HG03521 (cell line): ENCODE data around the gene PPP2R5D.

ENCODE experiments used
- ATAC-seq: cut with Tn5 transposase; IDR thresholded peaks from one replicate; pipeline ENCODE4 v1.9.1; 2021; ENCODE audit warnings: mild to moderate bottlenecking, moderate library complexity; ENCODE audit not compliant: unreplicated experiment

The PPP2R5D gene

DNA sequence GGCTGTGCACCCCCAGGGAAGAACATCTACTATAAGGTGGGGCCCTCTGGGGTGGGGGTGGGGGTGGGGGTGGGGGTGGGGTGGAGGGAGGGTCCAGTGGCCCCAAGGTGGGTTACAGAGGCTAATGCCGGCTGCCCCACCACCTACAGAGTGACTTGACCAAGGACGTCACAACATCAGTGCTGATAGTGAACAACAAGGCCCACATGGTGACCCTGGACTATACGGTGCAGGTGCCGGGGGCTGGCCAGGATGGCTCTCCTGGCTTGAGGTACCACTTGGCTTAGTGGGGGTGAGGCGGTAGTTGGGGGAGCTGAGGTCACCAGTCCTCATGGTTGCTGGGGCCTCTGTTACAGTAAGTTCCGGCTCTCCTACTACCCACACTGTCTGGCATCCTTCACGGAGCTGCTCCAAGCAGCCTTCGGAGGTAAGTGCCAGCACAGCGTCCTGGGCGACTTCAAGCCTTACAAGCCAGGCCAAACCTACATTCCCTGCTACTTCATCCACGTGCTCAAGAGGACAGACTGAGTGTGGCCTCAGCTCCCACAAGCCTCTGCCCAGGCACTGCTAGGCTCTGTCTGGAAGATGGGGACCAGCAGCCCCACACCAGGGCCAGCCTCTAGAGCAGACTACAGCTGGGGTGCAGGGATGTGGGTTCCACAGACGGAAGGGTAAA is 21.1 kb upstream of the PPP2R5D start:
- no peak for ATAC-seq

- no peak for ATAC-seq
Observed at GRCh38 chr6:42963855-42964605, 20.3 kb upstream of the PPP2R5D start.

- no peak for ATAC-seq
Observed at GRCh38 chr6:42966571-42966970, 17.8 kb upstream of the PPP2R5D start.

DNA sequence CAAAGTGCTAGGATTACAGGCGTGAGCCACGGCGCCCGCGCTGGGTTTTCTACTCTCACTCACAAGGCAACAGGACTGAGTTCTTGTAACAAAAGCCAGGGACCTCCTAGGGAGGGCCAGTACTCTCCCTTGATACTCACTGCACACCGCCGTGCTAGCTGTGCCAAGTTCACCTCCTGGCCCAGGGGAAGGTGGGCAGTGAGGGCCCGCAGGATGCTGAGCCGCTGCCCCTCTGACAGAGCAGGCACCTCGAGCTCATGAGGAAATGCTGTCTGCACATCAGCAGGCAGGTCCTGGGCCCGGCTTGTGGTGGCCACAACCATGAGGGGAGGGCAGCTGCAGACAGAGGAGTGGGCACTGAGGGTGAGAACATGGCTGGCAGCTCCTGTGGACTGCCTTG is 17.1 kb upstream of the PPP2R5D start:
- ATAC-seq = no peak

GRCh38 chr6:42968126-42968701 is 16.2 kb upstream of the PPP2R5D start:
- no peak for ATAC-seq

- ATAC-seq = no peak
Observed at GRCh38 chr6:42968783-42969182, 15.6 kb upstream of the PPP2R5D start.

GRCh38 chr6:42969431-42969830 is 14.9 kb upstream of the PPP2R5D start:
- no peak for ATAC-seq

- ATAC-seq = no peak
Observed at GRCh38 chr6:42969934-42970333, 14.4 kb upstream of the PPP2R5D start.

DNA sequence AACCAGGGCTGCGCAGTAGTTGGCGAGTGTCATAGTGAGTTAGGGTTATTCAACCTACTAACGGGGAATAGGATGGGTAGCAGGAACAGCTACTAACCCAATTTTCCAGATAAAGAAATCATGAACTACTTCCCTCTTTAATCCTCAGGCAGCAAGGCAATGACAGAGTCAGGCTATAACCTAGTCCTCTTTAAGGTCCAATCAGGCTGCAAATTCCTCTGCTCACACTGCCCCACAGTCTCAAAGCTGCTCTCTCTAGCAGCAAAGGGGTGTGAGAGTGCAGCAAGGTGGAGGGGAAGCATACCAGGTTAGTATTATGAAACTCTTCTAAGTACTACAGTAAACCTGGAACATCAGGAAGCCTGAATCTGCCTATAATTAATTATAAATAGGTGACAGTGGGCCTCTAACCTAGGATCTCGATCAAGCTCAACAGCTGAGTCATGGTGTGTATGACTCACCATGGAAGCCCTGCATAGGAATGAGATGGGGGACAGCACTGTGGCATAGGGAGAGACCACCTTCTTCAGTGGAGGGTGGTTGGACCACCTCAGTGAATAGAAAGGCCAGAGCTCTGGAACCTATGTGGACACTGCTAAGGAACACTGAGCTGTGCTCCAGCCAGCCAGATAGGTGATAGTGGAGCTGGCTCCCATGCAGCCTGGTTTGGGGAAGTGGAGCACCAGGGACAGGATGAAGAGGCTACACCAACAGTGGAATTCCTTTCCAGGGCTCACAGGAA is 13.3 kb upstream of the PPP2R5D start:
- ATAC-seq = no peak

DNA sequence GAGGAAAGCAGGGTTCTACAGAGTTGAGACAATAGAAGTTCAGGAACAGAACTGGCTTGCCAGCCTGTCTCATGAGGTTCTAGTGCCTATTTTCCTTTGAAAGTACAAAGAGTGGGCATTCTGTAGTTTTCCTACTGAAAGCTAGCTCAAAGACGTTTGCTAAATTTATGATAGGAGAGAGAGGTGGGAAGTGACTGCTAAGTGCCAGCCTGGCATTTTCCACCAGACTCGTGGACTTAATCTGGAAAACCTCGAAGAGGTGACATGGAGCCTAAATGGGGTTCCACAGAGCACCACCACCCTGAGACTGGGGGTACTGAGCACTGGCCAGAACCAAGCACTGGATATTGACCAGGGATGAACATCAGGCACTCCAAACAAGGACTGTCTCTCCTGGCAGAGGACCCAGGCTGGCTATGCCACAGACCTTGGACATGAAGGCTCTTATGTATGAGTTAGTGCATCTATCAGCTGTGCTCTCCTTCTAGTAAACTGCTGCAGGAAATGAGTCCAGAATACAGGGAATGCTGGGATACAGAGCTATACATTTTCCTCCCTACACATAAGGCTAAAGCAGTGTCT is 12.5 kb upstream of the PPP2R5D start:
- no peak for ATAC-seq

DNA sequence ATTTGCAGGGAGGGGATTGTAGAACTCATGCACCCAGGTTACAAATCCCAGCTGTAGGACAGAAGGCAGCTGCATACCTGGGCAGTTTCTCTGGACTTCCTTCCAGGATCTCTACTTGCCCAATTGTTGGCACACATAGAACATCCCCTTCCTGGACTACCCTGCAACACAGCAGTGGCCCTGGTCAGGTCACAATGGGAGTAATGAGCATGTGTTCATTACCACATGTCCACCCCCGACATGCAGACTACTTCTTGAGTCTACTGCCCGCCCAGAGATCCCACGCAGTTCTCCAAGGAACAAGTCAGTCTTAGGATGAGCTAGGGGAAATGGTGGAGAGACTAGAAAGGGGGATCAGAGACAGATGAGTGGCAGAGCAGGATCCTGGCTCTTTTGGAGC is 10.4 kb upstream of the PPP2R5D start:
- ATAC-seq = no peak

DNA sequence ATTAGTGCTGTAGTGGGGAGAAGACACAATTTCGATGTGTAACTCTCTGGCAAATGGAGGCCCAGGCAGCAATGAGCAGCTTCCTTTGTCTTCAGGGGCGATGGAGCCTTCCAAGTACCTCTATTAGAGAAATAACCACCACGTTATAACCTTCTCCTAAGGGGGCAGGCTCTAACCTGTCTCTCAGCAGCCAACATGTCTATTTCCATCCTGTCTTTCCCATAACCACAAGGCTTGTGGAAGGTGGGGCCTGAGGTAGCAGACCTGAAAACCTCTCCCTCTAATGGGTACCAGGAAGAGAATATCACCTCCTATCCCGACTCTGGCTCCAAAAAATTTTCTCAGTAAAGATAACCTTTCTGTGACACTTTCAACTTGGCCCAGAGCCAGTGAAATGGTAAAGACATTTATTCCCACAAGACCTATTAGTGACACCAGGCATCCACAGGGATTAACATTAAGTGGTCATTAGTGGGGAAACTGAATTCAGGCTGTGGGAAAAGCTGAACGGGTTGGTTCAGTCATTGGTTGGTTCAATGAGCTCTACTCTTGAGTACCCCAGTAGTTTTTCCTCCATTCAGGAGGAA is 9.4 kb upstream of the PPP2R5D start:
- no peak for ATAC-seq

DNA sequence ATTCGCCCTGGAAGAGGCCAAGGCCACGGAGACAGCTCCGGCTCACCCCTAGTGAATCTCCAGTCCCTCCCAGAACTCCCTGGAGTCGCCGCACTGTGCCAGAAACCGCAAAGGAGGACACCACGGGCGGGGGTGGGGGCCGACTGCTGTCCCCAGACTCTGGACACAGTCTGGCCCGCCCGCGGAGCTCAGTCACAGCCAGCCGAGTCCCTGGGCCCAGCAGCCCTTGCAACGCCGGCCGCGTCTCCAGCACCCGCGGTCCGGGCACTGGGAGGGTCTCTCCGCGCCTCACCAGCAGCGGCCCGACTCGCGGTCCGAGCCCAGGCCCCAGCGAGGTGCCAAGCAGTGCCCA is 5.9 kb upstream of the PPP2R5D start:
- ATAC-seq = peak; percentile 28

DNA sequence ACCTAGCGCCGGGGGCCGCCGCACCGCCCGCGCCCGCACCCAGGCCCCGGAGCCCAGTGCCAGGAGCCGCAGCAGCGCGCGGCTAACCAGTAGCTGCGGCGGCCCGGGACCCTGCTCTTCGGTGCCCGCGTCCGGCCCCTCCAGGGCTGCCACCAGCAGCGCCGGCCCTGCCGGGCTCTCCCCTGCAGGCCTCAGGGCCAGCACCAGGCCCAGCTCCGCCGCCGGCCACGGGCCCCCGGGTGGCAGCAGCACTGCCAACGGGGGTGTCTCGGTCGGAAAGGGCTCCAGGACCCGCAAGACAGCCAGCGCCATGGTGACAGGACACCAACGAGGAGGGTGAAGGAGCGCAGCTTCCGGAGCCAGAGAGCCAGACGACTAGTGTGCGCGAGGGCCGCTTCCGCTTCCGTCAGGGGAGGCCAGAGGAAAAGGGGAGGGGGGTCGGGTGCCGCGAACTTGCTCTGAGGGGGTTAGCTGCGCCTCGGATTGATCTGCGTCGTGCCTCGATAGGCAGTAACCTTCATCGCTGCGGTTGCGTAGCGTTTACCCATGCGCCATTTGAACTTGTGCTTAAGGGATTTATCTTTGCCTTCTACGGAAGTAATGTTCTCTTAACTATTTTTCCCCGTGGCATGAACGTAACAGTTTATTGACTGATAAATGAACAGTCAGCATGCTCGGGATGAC is 5.4 kb upstream of the PPP2R5D start, which contains the start of gene PEX6:
TSS of gene PEX6 (minus strand) at position 343 of the 684 bp plus-strand sequence. CDS start at position 312, 31 bp downstream.
- ATAC-seq = peak; percentile 75

- ATAC-seq = no peak
Observed at GRCh38 chr6:42979523-42980177, 4.7 kb upstream of the PPP2R5D start.

GRCh38 chr6:42981836-42982235 is 2.5 kb upstream of the PPP2R5D start:
- no peak for ATAC-seq

DNA sequence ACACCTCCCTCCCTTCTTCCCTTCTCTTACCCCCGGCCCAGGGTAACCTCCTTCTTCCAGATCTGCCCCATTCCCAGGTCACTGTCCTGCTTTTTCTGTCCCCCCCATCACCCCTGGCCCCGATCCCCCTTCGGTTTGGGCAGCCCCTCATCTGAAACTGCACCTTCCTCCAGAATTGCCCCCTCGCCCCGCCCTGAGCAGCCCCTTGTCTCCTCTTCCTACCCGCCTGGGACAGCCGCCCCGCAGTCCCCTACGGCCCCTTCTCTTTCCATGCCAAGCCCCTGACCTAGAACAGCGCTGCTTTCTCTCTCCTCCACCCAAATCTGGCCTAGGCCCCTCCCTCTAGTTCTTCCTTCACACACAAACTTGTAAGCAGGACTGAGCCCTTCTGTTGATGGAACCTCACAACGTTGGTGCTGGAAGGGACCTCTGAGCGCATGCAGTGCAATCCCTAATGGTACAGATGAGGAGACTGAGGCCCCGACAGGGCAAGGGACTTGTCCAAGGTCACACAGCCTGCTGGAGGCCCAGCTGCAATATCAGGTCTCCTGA is 630 bp downstream of the PPP2R5D start:
- ATAC-seq = no peak

DNA sequence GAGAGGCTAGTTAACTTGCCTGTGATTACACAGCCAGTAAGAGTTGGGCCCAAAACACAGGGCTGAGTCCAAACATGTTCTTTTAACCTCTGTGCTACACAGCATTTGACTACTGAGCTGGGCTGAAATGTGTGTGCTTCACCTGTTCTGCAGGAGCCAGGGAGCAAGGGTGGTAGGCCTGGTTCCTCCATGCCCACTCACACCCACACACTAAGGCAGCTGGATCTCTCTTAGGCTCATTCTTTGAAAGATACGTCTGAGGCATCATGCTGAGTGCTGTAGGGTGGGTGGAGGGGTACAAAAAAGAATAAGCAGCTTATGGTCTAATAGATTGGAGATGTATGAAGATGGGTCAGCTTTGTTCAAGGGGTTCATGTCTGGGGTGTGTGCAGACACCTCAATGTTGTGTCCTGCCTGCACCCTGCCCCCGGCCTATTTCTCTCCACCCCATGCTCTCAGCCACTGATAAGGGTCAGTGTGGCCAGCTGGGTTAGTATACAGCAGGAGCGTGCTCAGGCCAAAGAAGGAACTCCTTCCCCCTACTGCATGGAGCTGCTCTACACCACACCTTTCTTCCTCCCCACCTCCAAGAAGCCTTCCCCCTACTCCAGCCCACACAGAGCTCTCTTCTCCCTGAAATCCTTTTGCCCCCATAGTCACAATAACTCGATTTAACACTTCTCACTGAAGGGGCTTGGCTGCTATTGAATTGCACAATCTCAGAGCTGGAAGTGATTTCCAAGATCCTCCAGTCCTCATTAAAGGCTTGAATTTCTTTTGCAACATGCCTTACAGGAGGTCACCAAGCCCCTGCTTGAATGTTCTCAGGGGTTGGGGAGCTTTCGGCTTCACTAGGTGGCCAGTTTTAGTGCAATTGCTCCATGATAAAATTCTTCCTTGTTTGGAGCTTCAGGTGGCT is 3.4 kb downstream of the PPP2R5D start:
- no peak for ATAC-seq
